GM12878 (cell line): ENCODE data around the gene FOXI2. TPM values are rescaled to one million over a fixed set of nuclear protein-coding genes. Genes with fewer than 3 reads are reported as not detected.

Experiments
- ATAC-seq: fragments of 200-7000 bp; cut with Tn5 transposase; 3 replicates; pipeline ENCODE4 v1.9.1; 2020; ENCODE audit warnings: mild to moderate bottlenecking, moderate library complexity
- BruUV-seq: library from RNA; stranded (reverse); fragments of 400-500 nt; replicated peaks from 2 replicates; lab custom pipeline; 2021; lab: Mats Ljungman, UMichigan
- CTCF ChIA-PET: fragments of 300-600 bp; sonication (Branson Sonifier 250); formaldehyde crosslinking; extraction: SDS; loops from one replicate; lab custom pipeline; 2021; ENCODE audit warnings: inconsistent platforms; lab: Yijun Ruan, JAX
- POLR2A ChIA-PET: fragments of 350-600 bp; formaldehyde crosslinking; extraction: SDS; loops from one replicate; lab custom pipeline; 2021; ENCODE audit warnings: inconsistent platforms; lab: Charles Lee
- RAD21 ChIA-PET: fragments of 300-600 bp; sonication (Branson Sonifier 250); formaldehyde crosslinking; loops from one replicate; lab custom pipeline; 2023; ENCODE audit warnings: antibody characterized with exemption; ENCODE audit not compliant: unreplicated experiment; lab: Charles Lee
- SMC1A ChIA-PET: fragments of 300-600 bp; sonication (Branson Sonifier 250); formaldehyde crosslinking; loops from one replicate; lab custom pipeline; 2023; ENCODE audit not compliant: unreplicated experiment, uncharacterized antibody; lab: Charles Lee
- DNase-seq: peaks from one replicate; pipeline ENCODE4 v3.0.0-alpha.2; 2011; ENCODE audit warnings: low read depth, low spot score
- FAIRE-seq: peaks from 3 replicates; lab custom pipeline; 2011; peaks lifted over from hg19 to GRCh38; lab: Jason Lieb, UNC
- H2AFZ ChIP-seq: 2 replicates; pipeline ENCODE4 v1.6.0; 2011; ENCODE audit warnings: low read depth, low read length, control low read depth; ENCODE audit not compliant: control insufficient read depth
- H3K27ac ChIP-seq: 2 replicates; pipeline ENCODE4 v1.5.1; 2011; ENCODE audit warnings: control low read depth; ENCODE audit not compliant: control insufficient read depth, insufficient read depth
- H3K27me3 ChIP-seq, 2 experiments: replicated peaks in 1 of 2; 2 replicates each; pipeline versions ENCODE4 v1.6.0 to v1.6.1; 2011; ENCODE audit warnings: low read length in 1 of 2; ENCODE audit not compliant: control insufficient read depth in 2 of 2, insufficient read depth in 2 of 2
- H3K36me3 ChIP-seq, 2 experiments: 2 replicates each; pipeline ENCODE4 v1.5.1; 2011; ENCODE audit warnings: low read length in 1 of 2; ENCODE audit not compliant: control insufficient read depth in 2 of 2, insufficient read depth in 2 of 2
- H3K4me1 ChIP-seq: 2 replicates; pipeline ENCODE4 v1.6.1; 2011; ENCODE audit warnings: mild to moderate bottlenecking, low read length, moderate library complexity, mixed read lengths; ENCODE audit not compliant: control insufficient read depth, insufficient read depth
- H3K4me2 ChIP-seq: 2 replicates; pipeline ENCODE4 v1.6.0; 2011; ENCODE audit warnings: control low read depth; ENCODE audit not compliant: control insufficient read depth, insufficient read depth
- H3K4me3 ChIP-seq: fragments of 200-600 bp; sonication (generic); 2 replicates; pipeline ENCODE4 v1.5.1; 2016
- H3K79me2 ChIP-seq: 2 replicates; pipeline ENCODE4 v1.6.0; 2011; ENCODE audit warnings: low read length; ENCODE audit not compliant: control insufficient read depth, insufficient read depth
- H3K9ac ChIP-seq: 2 replicates; pipeline ENCODE4 v1.8.0; 2011; ENCODE audit warnings: low read length, control low read depth, mixed read lengths; ENCODE audit not compliant: control insufficient read depth, insufficient read depth
- H3K9me3 ChIP-seq: replicated peaks from 3 replicates; pipeline ENCODE4 v1.5.1; 2011; ENCODE audit warnings: mild to moderate bottlenecking, low read length; ENCODE audit not compliant: control insufficient read depth, insufficient read depth
- H4K20me1 ChIP-seq: 2 replicates; pipeline ENCODE4 v1.6.0; 2011; ENCODE audit not compliant: control insufficient read depth, insufficient read depth
- EED ChIP-seq: sonication (generic); IDR thresholded peaks from 2 replicates; pipeline ENCODE4 v1.6.1; 2016; ENCODE audit warnings: antibody characterized with exemption, low read depth
- FOXK2 ChIP-seq: fragments of 450-650 bp; IDR thresholded peaks from 2 replicates; pipeline ENCODE4 v1.6.1; 2017; ENCODE audit warnings: mild to moderate bottlenecking, moderate library complexity
- SMARCA5 ChIP-seq: fragments of 450-650 bp; IDR thresholded peaks from 2 replicates; pipeline ENCODE4 v1.6.1; 2017; ENCODE audit warnings: mild to moderate bottlenecking
- TAF1 ChIP-seq: IDR thresholded peaks from 2 replicates; pipeline ENCODE4 v1.6.1; 2011; ENCODE audit warnings: mild to moderate bottlenecking, low read depth, low read length, borderline replicate concordance
- WGBS: methylation state at CpG from one replicate; pipeline ENCODE4 v1.1.6; 2016; ENCODE audit warnings: low lambda C conversion rate; ENCODE audit not compliant: insufficient replicate concordance, insufficient coverage; ENCODE audit errors: missing lambda C conversion rate; 5-methylcytosine and 5-hydroxymethylcytosine counted together
- in situ Hi-C: fragments of 300-500 bp; cut with MboI; formaldehyde crosslinking; loops from 9 replicates; pipeline ENCODE4 v1.14.3; 2018; ENCODE audit warnings: mixed read lengths
- intact Hi-C: fragments of 100-400 bp; cut with micrococcal nuclease; formaldehyde crosslinking; loops from one replicate; pipeline ENCODE4 v1.14.2; 2022; ENCODE audit not compliant: unreplicated experiment
- polyA plus RNA-seq, 11 experiments: library from polyadenylated mRNA; depleted of rRNA in 4 of 11; unstranded in 6 of 11; stranded (reverse) in 5 of 11; fragments of >200 nt; fragmentation: Nextera tagmentation in 4 of 11; fragmentation: Illumina TruSeq in 1 of 11; extraction: Ambion mirVana in 4 of 11; extraction: Trizol in 1 of 11; gene quantifications; 1 replicate in 1 of 11; 2 replicates in 10 of 11; pipeline versions ENCODE4 v1.2.1 to v1.2.3, GENCODE V29; 2011 to 2016; ENCODE audit warnings: inconsistent platforms in 2 of 11, missing spikeins in 2 of 11, low read depth in 1 of 11
- total RNA-seq, 4 experiments: library from RNA; depleted of rRNA in 3 of 4; stranded (reverse); fragments of >200 nt in 3 of 4; fragmentation: Illumina TruSeq in 1 of 4; extraction: Trizol in 1 of 4; gene quantifications; 2 replicates each; pipeline versions ENCODE4 v1.2.1 to v1.2.3, GENCODE V29; 2013 to 2021
- TF ChIP-seq, protein P1 (sequence below): fragments of 450-650 bp; IDR thresholded peaks from 2 replicates; pipeline ENCODE4 v1.6.1; 2017; ENCODE audit warnings: mild to moderate bottlenecking, moderate library complexity
- TF ChIP-seq, protein P2 (sequence below): fragments of 450-650 bp; IDR thresholded peaks from 2 replicates; pipeline ENCODE4 v1.6.1; 2017; ENCODE audit warnings: borderline replicate concordance
- TF ChIP-seq, protein P3 (sequence below): fragments of 450-650 bp; IDR thresholded peaks from 2 replicates; pipeline ENCODE4 v1.6.1; 2017; ENCODE audit warnings: mild to moderate bottlenecking, moderate library complexity
- TF ChIP-seq, protein P4 (sequence below): fragments of 450-650 bp; IDR thresholded peaks from 2 replicates; pipeline ENCODE4 v1.6.1; 2016; ENCODE audit warnings: mild to moderate bottlenecking
- TF ChIP-seq, protein P5 (sequence below): fragments of 450-650 bp; conservative IDR thresholded peaks from 2 replicates; pipeline ENCODE4 v1.6.1; 2017; ENCODE audit warnings: mild to moderate bottlenecking, moderate library complexity
- TF ChIP-seq, protein P6 (sequence below): IDR thresholded peaks from 2 replicates; pipeline ENCODE4 v1.6.1; 2011; ENCODE audit warnings: low read depth, low read length, improper control_type of control experiment, borderline replicate concordance

The FOXI2 gene
- total and polyA plus RNA-seq, 10 of the 15 experiments (the other 5 are each of a cell fraction or from before 2014, with no cell fraction given), result not detected

DNA sequence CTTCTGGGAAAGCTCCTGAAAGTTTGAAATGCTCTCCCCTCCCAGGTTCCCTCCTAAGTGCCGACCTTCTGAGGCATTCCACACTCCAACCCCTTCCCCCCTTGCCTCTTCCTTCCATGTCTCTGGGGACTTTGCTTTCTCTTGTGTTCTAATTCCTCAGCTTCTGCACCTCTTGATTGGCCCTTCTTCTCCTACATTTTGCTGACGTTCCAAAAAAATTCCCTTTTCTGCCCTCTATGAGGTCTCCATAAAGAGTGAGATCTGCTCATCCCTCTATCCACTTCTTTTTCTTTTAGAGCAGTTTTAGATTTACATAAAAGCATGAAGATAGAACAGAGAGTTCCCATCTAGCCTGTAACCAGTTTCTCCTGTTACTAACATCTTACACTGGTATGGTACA lies 22.3 kb downstream of the FOXI2 start:
- FAIRE-seq (no peak), DNase-seq (no peak), ATAC-seq (no peak)
- POLR2A ChIA-PET, result no interaction called here
- Histone ChIP-seq H3K4me3 (no peak overlapping the region), H3K27ac (no peak overlapping the region), H2AFZ (no peak overlapping the region), H3K27me3 (no peaks in the 10 kb centered on the region), H3K9me3 (no peaks in the 10 kb centered on the region), H4K20me1 (no peaks in the 10 kb centered on the region), H3K36me3 (no peaks in the 10 kb centered on the region), H3K79me2 (no peaks in the 10 kb centered on the region), H3K4me1 (no peaks in the 10 kb centered on the region), H3K4me2 (no peak overlapping the region), H3K9ac (no peak overlapping the region)
- 0% methylated on average over 2 of the region's 2 CpGs for WGBS
- in situ Hi-C loops, result no loop called here
- RAD21 ChIA-PET, result no interaction called here
- CTCF ChIA-PET, result interaction anchor here (0.7 kb wide), 1 partner anchor 18 kb away, joined by 3 read pairs; no protein-coding TSS in a partner anchor
- SMC1A ChIA-PET, result no interaction called here
- intact Hi-C loops, result no loop called here
- no TSS peak for BruUV-seq
- TF ChIP-seq SMARCA5 (no peak), EED (no peak), TAF1 (no peak), FOXK2 (no peak)
- TF ChIP-seq, protein P1, sequence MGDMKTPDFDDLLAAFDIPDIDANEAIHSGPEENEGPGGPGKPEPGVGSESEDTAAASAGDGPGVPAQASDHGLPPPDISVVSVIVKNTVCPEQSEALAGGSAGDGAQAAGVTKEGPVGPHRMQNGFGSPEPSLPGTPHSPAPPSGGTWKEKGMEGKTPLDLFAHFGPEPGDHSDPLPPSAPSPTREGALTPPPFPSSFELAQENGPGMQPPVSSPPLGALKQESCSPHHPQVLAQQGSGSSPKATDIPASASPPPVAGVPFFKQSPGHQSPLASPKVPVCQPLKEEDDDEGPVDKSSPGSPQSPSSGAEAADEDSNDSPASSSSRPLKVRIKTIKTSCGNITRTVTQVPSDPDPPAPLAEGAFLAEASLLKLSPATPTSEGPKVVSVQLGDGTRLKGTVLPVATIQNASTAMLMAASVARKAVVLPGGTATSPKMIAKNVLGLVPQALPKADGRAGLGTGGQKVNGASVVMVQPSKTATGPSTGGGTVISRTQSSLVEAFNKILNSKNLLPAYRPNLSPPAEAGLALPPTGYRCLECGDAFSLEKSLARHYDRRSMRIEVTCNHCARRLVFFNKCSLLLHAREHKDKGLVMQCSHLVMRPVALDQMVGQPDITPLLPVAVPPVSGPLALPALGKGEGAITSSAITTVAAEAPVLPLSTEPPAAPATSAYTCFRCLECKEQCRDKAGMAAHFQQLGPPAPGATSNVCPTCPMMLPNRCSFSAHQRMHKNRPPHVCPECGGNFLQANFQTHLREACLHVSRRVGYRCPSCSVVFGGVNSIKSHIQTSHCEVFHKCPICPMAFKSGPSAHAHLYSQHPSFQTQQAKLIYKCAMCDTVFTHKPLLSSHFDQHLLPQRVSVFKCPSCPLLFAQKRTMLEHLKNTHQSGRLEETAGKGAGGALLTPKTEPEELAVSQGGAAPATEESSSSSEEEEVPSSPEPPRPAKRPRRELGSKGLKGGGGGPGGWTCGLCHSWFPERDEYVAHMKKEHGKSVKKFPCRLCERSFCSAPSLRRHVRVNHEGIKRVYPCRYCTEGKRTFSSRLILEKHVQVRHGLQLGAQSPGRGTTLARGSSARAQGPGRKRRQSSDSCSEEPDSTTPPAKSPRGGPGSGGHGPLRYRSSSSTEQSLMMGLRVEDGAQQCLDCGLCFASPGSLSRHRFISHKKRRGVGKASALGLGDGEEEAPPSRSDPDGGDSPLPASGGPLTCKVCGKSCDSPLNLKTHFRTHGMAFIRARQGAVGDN, result no peak
- TF ChIP-seq, protein P2, sequence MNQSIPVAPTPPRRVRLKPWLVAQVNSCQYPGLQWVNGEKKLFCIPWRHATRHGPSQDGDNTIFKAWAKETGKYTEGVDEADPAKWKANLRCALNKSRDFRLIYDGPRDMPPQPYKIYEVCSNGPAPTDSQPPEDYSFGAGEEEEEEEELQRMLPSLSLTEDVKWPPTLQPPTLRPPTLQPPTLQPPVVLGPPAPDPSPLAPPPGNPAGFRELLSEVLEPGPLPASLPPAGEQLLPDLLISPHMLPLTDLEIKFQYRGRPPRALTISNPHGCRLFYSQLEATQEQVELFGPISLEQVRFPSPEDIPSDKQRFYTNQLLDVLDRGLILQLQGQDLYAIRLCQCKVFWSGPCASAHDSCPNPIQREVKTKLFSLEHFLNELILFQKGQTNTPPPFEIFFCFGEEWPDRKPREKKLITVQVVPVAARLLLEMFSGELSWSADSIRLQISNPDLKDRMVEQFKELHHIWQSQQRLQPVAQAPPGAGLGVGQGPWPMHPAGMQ, result no peak
- TF ChIP-seq, protein P3, sequence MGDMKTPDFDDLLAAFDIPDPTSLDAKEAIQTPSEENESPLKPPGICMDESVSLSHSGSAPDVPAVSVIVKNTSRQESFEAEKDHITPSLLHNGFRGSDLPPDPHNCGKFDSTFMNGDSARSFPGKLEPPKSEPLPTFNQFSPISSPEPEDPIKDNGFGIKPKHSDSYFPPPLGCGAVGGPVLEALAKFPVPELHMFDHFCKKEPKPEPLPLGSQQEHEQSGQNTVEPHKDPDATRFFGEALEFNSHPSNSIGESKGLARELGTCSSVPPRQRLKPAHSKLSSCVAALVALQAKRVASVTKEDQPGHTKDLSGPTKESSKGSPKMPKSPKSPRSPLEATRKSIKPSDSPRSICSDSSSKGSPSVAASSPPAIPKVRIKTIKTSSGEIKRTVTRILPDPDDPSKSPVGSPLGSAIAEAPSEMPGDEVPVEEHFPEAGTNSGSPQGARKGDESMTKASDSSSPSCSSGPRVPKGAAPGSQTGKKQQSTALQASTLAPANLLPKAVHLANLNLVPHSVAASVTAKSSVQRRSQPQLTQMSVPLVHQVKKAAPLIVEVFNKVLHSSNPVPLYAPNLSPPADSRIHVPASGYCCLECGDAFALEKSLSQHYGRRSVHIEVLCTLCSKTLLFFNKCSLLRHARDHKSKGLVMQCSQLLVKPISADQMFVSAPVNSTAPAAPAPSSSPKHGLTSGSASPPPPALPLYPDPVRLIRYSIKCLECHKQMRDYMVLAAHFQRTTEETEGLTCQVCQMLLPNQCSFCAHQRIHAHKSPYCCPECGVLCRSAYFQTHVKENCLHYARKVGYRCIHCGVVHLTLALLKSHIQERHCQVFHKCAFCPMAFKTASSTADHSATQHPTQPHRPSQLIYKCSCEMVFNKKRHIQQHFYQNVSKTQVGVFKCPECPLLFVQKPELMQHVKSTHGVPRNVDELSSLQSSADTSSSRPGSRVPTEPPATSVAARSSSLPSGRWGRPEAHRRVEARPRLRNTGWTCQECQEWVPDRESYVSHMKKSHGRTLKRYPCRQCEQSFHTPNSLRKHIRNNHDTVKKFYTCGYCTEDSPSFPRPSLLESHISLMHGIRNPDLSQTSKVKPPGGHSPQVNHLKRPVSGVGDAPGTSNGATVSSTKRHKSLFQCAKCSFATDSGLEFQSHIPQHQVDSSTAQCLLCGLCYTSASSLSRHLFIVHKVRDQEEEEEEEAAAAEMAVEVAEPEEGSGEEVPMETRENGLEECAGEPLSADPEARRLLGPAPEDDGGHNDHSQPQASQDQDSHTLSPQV, result no peak
- TF ChIP-seq, protein P4, sequence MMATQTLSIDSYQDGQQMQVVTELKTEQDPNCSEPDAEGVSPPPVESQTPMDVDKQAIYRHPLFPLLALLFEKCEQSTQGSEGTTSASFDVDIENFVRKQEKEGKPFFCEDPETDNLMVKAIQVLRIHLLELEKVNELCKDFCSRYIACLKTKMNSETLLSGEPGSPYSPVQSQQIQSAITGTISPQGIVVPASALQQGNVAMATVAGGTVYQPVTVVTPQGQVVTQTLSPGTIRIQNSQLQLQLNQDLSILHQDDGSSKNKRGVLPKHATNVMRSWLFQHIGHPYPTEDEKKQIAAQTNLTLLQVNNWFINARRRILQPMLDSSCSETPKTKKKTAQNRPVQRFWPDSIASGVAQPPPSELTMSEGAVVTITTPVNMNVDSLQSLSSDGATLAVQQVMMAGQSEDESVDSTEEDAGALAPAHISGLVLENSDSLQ, result no peak
- TF ChIP-seq, protein P5, sequence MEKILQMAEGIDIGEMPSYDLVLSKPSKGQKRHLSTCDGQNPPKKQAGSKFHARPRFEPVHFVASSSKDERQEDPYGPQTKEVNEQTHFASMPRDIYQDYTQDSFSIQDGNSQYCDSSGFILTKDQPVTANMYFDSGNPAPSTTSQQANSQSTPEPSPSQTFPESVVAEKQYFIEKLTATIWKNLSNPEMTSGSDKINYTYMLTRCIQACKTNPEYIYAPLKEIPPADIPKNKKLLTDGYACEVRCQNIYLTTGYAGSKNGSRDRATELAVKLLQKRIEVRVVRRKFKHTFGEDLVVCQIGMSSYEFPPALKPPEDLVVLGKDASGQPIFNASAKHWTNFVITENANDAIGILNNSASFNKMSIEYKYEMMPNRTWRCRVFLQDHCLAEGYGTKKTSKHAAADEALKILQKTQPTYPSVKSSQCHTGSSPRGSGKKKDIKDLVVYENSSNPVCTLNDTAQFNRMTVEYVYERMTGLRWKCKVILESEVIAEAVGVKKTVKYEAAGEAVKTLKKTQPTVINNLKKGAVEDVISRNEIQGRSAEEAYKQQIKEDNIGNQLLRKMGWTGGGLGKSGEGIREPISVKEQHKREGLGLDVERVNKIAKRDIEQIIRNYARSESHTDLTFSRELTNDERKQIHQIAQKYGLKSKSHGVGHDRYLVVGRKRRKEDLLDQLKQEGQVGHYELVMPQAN, result no peak
- TF ChIP-seq, protein P6, sequence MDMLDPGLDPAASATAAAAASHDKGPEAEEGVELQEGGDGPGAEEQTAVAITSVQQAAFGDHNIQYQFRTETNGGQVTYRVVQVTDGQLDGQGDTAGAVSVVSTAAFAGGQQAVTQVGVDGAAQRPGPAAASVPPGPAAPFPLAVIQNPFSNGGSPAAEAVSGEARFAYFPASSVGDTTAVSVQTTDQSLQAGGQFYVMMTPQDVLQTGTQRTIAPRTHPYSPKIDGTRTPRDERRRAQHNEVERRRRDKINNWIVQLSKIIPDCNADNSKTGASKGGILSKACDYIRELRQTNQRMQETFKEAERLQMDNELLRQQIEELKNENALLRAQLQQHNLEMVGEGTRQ, result no peak
